Parathyroid adenoma (tissue), 2 donors: ENCODE measurements around the gene ALAS1.

Experiments used
- H2AFZ ChIP-seq: fragments of 300-600 bp; sonication (generic); one replicate; pipeline ENCODE4 v1.7.0; 2017; ENCODE audit warnings: antibody characterized with exemption, mild to moderate bottlenecking
- H3K27ac ChIP-seq: fragments of 300-600 bp; sonication (generic); one replicate; pipeline ENCODE4 v1.7.0; 2017
- H3K27me3 ChIP-seq: fragments of 300-600 bp; sonication (generic); one replicate; pipeline ENCODE4 v1.7.0; 2017; ENCODE audit warnings: low read length; ENCODE audit not compliant: control insufficient read depth, insufficient read depth
- H3K36me3 ChIP-seq: fragments of 300-600 bp; sonication (generic); one replicate; pipeline ENCODE4 v1.7.0; 2017; ENCODE audit warnings: low read length; ENCODE audit not compliant: control insufficient read depth, insufficient read depth
- H3K4me1 ChIP-seq: fragments of 300-600 bp; sonication (generic); one replicate; pipeline ENCODE4 v1.7.0; 2017; ENCODE audit warnings: control low read depth
- H3K4me2 ChIP-seq: fragments of 300-600 bp; sonication (generic); one replicate; pipeline ENCODE4 v1.7.0; 2017; ENCODE audit warnings: low read length
- H3K4me3 ChIP-seq: fragments of 300-600 bp; sonication (generic); one replicate; pipeline ENCODE4 v1.7.0; 2017; ENCODE audit warnings: low read depth, low read length
- H3K79me2 ChIP-seq: fragments of 300-600 bp; sonication (generic); one replicate; pipeline ENCODE4 v1.7.0; 2017; ENCODE audit warnings: control low read depth
- H3K9ac ChIP-seq: fragments of 300-600 bp; sonication (generic); one replicate; pipeline ENCODE4 v1.7.0; 2017; ENCODE audit warnings: mild to moderate bottlenecking
- H3K9me3 ChIP-seq: fragments of 300-600 bp; sonication (generic); one replicate; pipeline ENCODE4 v1.7.0; 2017; ENCODE audit warnings: low read length; ENCODE audit not compliant: control insufficient read depth
- TF ChIP-seq, protein P1 (sequence below): fragments of 300-600 bp; sonication (generic); IDR thresholded peaks from one replicate; pipeline ENCODE4 v1.7.0; 2017; ENCODE audit warnings: antibody characterized with exemption, mild to moderate bottlenecking
- donor health status: primary hyperparathyroidism.

Gene ALAS1

DNA sequence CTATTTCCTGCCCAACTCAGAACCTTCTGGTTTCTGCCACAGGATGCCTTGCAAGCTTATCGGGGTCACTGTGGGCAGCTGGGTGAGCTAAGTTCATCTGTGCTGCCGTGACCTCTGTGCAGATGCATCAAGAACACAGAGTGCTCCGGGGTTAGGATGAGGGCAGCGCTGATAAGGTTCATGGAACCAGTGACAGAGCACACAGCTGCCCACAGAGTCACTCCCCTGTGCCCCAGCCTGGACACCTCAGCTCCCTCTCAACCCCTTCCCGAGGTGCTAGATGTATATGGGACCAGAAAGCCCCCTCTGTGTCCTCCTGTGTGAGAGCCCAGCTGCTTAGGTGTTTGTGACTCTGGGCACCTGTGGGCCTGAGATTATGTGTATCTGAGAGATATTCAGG, 15.8 kb upstream of the ALAS1 start:
- Histone ChIP-seq H3K4me3 (no peak overlapping the region), H3K27me3 (no peaks in the 10 kb centered on the region), H3K9me3 (no peaks in the 10 kb centered on the region), H3K4me1 (peaks cover 17% of the 10 kb centered on the region), H3K9ac (no peak overlapping the region), H3K4me2 (no peak overlapping the region), H3K79me2 (no peaks in the 10 kb centered on the region), H3K36me3 (no peaks in the 10 kb centered on the region), H3K27ac (peak overlapping the region; percentile 68), H2AFZ (peak overlapping the region; percentile 83)
- TF ChIP-seq, protein P1, sequence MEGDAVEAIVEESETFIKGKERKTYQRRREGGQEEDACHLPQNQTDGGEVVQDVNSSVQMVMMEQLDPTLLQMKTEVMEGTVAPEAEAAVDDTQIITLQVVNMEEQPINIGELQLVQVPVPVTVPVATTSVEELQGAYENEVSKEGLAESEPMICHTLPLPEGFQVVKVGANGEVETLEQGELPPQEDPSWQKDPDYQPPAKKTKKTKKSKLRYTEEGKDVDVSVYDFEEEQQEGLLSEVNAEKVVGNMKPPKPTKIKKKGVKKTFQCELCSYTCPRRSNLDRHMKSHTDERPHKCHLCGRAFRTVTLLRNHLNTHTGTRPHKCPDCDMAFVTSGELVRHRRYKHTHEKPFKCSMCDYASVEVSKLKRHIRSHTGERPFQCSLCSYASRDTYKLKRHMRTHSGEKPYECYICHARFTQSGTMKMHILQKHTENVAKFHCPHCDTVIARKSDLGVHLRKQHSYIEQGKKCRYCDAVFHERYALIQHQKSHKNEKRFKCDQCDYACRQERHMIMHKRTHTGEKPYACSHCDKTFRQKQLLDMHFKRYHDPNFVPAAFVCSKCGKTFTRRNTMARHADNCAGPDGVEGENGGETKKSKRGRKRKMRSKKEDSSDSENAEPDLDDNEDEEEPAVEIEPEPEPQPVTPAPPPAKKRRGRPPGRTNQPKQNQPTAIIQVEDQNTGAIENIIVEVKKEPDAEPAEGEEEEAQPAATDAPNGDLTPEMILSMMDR = no peak

DNA sequence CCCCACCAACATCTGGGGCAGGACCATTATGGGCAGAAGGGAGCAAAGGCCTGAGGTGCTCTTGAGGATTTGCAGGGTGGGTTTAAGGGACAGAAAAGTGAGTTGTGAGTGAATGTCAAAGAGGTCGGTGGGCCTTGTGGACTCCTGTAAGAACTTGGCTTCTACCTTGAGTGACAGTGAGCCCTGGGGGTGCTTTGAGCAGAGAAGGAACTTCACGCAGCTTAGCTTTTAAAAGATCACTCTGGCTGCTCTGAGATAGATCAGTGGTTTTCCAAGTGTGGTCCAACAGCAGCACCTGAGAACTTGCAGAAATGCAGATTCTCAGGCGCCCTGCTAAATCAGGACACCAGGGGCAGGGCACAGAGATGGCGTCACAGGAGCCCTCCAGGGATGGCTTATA, 15.3 kb upstream of the ALAS1 start:
- Histone ChIP-seq H3K36me3 (no peaks in the 10 kb centered on the region), H3K79me2 (no peaks in the 10 kb centered on the region), H3K4me3 (no peak overlapping the region), H2AFZ (no peak overlapping the region), H3K9me3 (no peaks in the 10 kb centered on the region), H3K27ac (no peak overlapping the region), H3K27me3 (no peaks in the 10 kb centered on the region), H3K4me2 (no peak overlapping the region), H3K4me1 (peaks cover 17% of the 10 kb centered on the region), H3K9ac (no peak overlapping the region)
- TF ChIP-seq, protein P1 = no peak

DNA sequence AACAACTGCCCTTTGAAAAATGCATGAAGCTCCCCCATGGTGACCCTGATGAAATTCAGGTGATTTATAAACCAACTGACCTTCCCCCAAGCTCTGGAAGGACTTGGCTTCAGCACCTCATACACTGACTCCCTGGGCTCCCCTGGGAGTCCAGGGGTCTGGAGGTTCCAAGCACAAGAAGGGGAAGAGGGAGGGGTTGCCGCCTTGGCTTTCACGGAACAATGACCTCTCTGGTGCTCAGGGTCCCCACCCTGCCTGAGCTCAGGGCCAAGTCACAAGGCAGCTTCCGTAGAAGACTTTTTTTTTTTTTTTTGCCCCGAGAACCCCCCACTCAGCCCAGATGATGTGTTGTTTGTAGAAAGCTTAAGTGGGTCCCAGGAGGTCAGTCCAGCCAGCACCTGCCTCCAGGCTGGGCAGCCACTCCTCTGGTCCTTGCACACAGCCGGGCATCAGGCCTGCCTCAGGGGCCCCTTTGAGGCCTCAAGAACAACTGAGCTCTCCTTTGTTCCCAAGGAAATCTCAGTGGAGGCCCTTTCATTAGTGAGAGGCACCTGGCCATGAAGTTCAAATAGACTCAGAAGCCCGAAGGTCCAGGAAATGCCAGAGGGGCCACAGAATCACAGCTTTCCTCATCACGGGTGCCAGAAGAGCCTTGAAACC, 14.0 kb upstream of the ALAS1 start:
- Histone ChIP-seq H3K27me3 (no peaks in the 10 kb centered on the region), H3K9ac (no peak overlapping the region), H3K36me3 (no peaks in the 10 kb centered on the region), H3K4me1 (peaks cover 28% of the 10 kb centered on the region), H3K79me2 (no peaks in the 10 kb centered on the region), H3K9me3 (no peaks in the 10 kb centered on the region), H3K27ac (no peak overlapping the region), H3K4me3 (no peak overlapping the region), H3K4me2 (no peak overlapping the region), H2AFZ (no peak overlapping the region)
- TF ChIP-seq, protein P1 = no peak

DNA sequence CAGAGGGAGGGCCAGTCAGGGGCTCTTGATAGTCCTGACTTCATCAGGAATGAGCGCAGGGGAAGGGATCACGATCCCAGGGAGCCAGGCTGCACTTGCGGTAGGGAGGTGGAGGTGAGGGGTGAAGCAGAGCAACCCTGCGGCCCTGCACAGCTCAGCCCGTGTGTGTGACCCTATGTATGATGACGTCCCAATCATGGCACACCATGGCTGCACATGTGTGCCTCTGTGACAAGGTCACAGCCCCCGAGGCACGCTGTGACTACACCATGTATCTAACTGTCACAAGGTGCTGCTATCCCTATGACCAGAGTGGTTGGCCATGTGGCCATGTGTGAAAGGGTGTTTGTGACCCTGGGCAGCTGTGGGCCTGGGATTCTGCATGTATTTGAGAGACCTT, 13.3 kb upstream of the ALAS1 start:
- TF ChIP-seq, protein P1 = no peak
- no peak overlapping the region for H3K27ac ChIP-seq
- no peaks in the 10 kb centered on the region for H3K79me2 ChIP-seq

DNA sequence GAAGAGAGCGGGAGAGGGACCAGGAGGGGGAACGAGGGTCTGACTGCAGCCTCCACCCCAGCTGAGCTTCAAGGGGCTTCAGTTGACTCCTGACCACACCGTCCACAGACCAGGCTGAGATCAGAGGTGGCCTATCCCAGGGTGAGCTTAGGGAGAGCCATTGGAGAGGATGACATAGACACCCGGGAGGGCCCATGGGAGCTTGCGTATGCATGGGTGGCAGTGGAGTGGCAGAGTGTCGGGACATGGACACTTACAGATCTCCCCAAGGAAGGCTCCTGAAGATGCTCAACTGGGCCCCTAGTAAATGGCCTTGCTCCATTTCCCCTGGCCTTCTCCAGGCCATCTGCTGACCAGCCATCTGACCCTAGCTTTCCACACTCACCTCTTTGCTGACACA, 12.6 kb upstream of the ALAS1 start:
- H3K27me3 ChIP-seq = no peaks in the 10 kb centered on the region
- no peak overlapping the region for H3K27ac ChIP-seq
- TF ChIP-seq, protein P1 = no peak
- H3K79me2 ChIP-seq = no peaks in the 10 kb centered on the region
- no peak overlapping the region for H3K4me3 ChIP-seq
- H3K4me2 ChIP-seq = no peak overlapping the region
- peaks cover 42% of the 10 kb centered on the region for H3K4me1 ChIP-seq
- H3K9ac ChIP-seq = no peak overlapping the region
- H3K9me3 ChIP-seq = no peaks in the 10 kb centered on the region
- H3K36me3 ChIP-seq = no peaks in the 10 kb centered on the region
- H2AFZ ChIP-seq = no peak overlapping the region

More for the DNA sequence above, 13.3 kb upstream of the ALAS1 start:
- Histone ChIP-seq H3K4me2 (no peak overlapping the region), H3K9ac (no peak overlapping the region), H3K36me3 (no peaks in the 10 kb centered on the region), H3K4me3 (no peak overlapping the region), H3K4me1 (peaks cover 36% of the 10 kb centered on the region), H2AFZ (no peak overlapping the region), H3K27me3 (no peaks in the 10 kb centered on the region), H3K9me3 (no peaks in the 10 kb centered on the region)
